IMR-90 (cell line): Measurements from ENCODE around the gene ARHGDIA. TPM values are rescaled to one million over a fixed set of nuclear protein-coding genes. Genes with fewer than 3 reads are reported as not detected.

Source experiments
- ATAC-seq: fragments of 200-7000 bp; cut with Tn5 transposase; 2 replicates; pipeline ENCODE4 v1.9.1; 2020; ENCODE audit warnings: low read depth, mild to moderate bottlenecking, moderate library complexity
- BruUV-seq: library from RNA; stranded (reverse); fragments of 400-500 nt; replicated peaks from 2 replicates; lab custom pipeline; 2021; lab: Mats Ljungman, UMichigan
- CTCF ChIA-PET: fragments of 300-600 bp; formaldehyde crosslinking; extraction: SDS; loops from one replicate; lab custom pipeline; 2021; ENCODE audit warnings: antibody characterized with exemption; lab: Yijun Ruan, JAX
- POLR2A ChIA-PET: fragments of 300-600 bp; sonication (Branson Sonifier 250); formaldehyde crosslinking; loops from one replicate; lab custom pipeline; 2022; ENCODE audit warnings: antibody characterized with exemption; ENCODE audit not compliant: unreplicated experiment; lab: Charles Lee
- DNase-seq: peaks from one replicate; pipeline ENCODE4 v3.0.0; 2013
- H2AFZ ChIP-seq: replicated peaks from 2 replicates; pipeline ENCODE3; 2013; ENCODE audit warnings: low read length, mild to moderate bottlenecking; ENCODE audit not compliant: poor library complexity
- H2AK5ac ChIP-seq: 2 replicates; pipeline ENCODE4 v1.6.1; 2013; ENCODE audit warnings: low read depth, low read length, inconsistent platforms
- H2AK9ac ChIP-seq: replicated peaks from 2 replicates; pipeline ENCODE3; 2013; ENCODE audit warnings: mild to moderate bottlenecking, low read depth, low read length, moderate library complexity; ENCODE audit not compliant: poor library complexity
- H2BK120ac ChIP-seq: 2 replicates; pipeline ENCODE4 v1.6.1; 2013; ENCODE audit warnings: low read depth, low read length, inconsistent platforms
- H2BK15ac ChIP-seq: 3 replicates; pipeline ENCODE4 v1.6.1; 2013; ENCODE audit warnings: low read depth, low read length, inconsistent platforms
- H2BK20ac ChIP-seq: 2 replicates; pipeline ENCODE4 v1.6.1; 2013; ENCODE audit warnings: low read depth, mild to moderate bottlenecking, inconsistent platforms, low read length, moderate library complexity
- H2BK5ac ChIP-seq: 2 replicates; pipeline ENCODE4 v1.6.1; 2013; ENCODE audit warnings: mild to moderate bottlenecking, low read depth, low read length, inconsistent platforms; ENCODE audit not compliant: poor library complexity, severe bottlenecking
- H3K14ac ChIP-seq: replicated peaks from 2 replicates; pipeline ENCODE4 v1.6.1; 2013; ENCODE audit warnings: low read depth, low read length, inconsistent platforms
- H3K18ac ChIP-seq: 2 replicates; pipeline ENCODE4 v1.6.1; 2013; ENCODE audit warnings: low read depth, low read length, control low read depth
- H3K23ac ChIP-seq: 2 replicates; pipeline ENCODE4 v1.6.1; 2013; ENCODE audit warnings: low read depth, low read length, inconsistent platforms
- H3K27ac ChIP-seq: 2 replicates; pipeline ENCODE4 v1.5.1; 2013; ENCODE audit warnings: mild to moderate bottlenecking, control low read depth, low read length; ENCODE audit not compliant: insufficient read depth
- H3K27me3 ChIP-seq: 2 replicates; pipeline ENCODE4 v1.6.1; 2013; ENCODE audit warnings: low read length; ENCODE audit not compliant: control insufficient read depth, insufficient read depth
- H3K36me3 ChIP-seq: 2 replicates; pipeline ENCODE4 v1.6.1; 2013; ENCODE audit warnings: low read length, mixed read lengths; ENCODE audit not compliant: control insufficient read depth, insufficient read depth
- H3K4ac ChIP-seq: 2 replicates; pipeline ENCODE4 v1.6.1; 2013; ENCODE audit warnings: low read depth, low read length, inconsistent platforms
- H3K4me1 ChIP-seq: 2 replicates; pipeline ENCODE4 v1.6.1; 2013; ENCODE audit warnings: low read length, mixed read lengths; ENCODE audit not compliant: control insufficient read depth, insufficient read depth
- H3K4me2 ChIP-seq: 2 replicates; pipeline ENCODE4 v1.6.1; 2013; ENCODE audit warnings: low read depth, mild to moderate bottlenecking, control low read depth, low read length, moderate library complexity
- H3K4me3 ChIP-seq: 2 replicates; pipeline ENCODE4 v1.5.1; 2013; ENCODE audit warnings: low read depth, mild to moderate bottlenecking, control low read depth, low read length, moderate library complexity; ENCODE audit not compliant: insufficient read depth
- H3K56ac ChIP-seq: 2 replicates; pipeline ENCODE4 v1.6.1; 2013; ENCODE audit warnings: low read length, inconsistent platforms; ENCODE audit not compliant: insufficient read depth; ENCODE audit errors: extremely low read depth
- H3K79me1 ChIP-seq, 2 experiments: 2 replicates each; pipeline ENCODE4 v1.6.1; 2013; ENCODE audit warnings: low read length in 2 of 2, inconsistent platforms in 1 of 2, low read depth in 1 of 2
- H3K9ac ChIP-seq: 2 replicates; pipeline ENCODE4 v1.6.1; 2013; ENCODE audit warnings: low read depth, low read length, control low read depth
- H3K9me1 ChIP-seq: 2 replicates; pipeline ENCODE4 v1.6.1; 2013; ENCODE audit warnings: low read length, inconsistent platforms; ENCODE audit not compliant: insufficient read depth
- H3K9me3 ChIP-seq: 2 replicates; pipeline ENCODE4 v1.6.1; 2013; ENCODE audit warnings: low read length; ENCODE audit not compliant: control insufficient read depth, insufficient read depth
- H4K20me1 ChIP-seq: 2 replicates; pipeline ENCODE4 v1.6.1; 2013; ENCODE audit warnings: low read length, inconsistent platforms; ENCODE audit not compliant: insufficient read depth
- H4K5ac ChIP-seq: 2 replicates; pipeline ENCODE4 v1.6.1; 2013; ENCODE audit warnings: mild to moderate bottlenecking, low read depth, low read length, control low read depth
- H4K8ac ChIP-seq, 2 experiments: 2 replicates each; pipeline ENCODE4 v1.6.1; 2013; ENCODE audit warnings: low read depth in 2 of 2, low read length in 2 of 2, control low read depth in 1 of 2, inconsistent platforms in 1 of 2
- H4K91ac ChIP-seq: 2 replicates; pipeline ENCODE4 v1.6.1; 2013; ENCODE audit warnings: low read depth, low read length, inconsistent platforms; ENCODE audit not compliant: insufficient read depth
- BHLHE40 ChIP-seq: fragments of 150-350 bp; IDR thresholded peaks from 2 replicates; pipeline ENCODE4 v1.6.1; 2016; ENCODE audit warnings: mild to moderate bottlenecking, low read depth, low read length
- CEBPB ChIP-seq: IDR thresholded peaks from 2 replicates; pipeline ENCODE4 v1.6.1; 2012; ENCODE audit warnings: low read depth, low read length, improper control_type of control experiment
- CHD1 ChIP-seq: IDR thresholded peaks from 2 replicates; pipeline ENCODE4 v1.6.1; 2012; ENCODE audit warnings: low read depth, low read length, improper control_type of control experiment
- CTCF ChIP-seq: conservative IDR thresholded peaks from 2 replicates; pipeline ENCODE4 v1.5.1; 2012; ENCODE audit warnings: mild to moderate bottlenecking, low read depth, low read length, improper control_type of control experiment
- FOS ChIP-seq: fragments of 150-350 bp; IDR thresholded peaks from 2 replicates; pipeline ENCODE4 v1.6.1; 2016; ENCODE audit warnings: low read depth, low read length
- MAZ ChIP-seq: IDR thresholded peaks from 2 replicates; pipeline ENCODE4 v1.6.1; 2012; ENCODE audit warnings: low read depth, mild to moderate bottlenecking, low read length, improper control_type of control experiment, moderate library complexity, borderline replicate concordance
- MXI1 ChIP-seq: IDR thresholded peaks from 2 replicates; pipeline ENCODE4 v1.6.1; 2012; ENCODE audit warnings: low read depth, mild to moderate bottlenecking, low read length, moderate library complexity, borderline replicate concordance
- NFE2L2 ChIP-seq: fragments of 150-350 bp; IDR thresholded peaks from 2 replicates; pipeline ENCODE4 v1.6.1; 2016; ENCODE audit warnings: low read depth, mild to moderate bottlenecking, low read length
- POLR2A ChIP-seq: IDR thresholded peaks from 2 replicates; pipeline ENCODE4 v1.6.1; 2012; ENCODE audit warnings: mild to moderate bottlenecking, low read depth, low read length
- RAD21 ChIP-seq: IDR thresholded peaks from 2 replicates; pipeline ENCODE4 v1.6.1; 2012; ENCODE audit warnings: low read length, improper control_type of control experiment
- RCOR1 ChIP-seq: IDR thresholded peaks from 2 replicates; pipeline ENCODE4 v1.6.1; 2012; ENCODE audit warnings: mild to moderate bottlenecking, low read length, improper control_type of control experiment; ENCODE audit not compliant: insufficient replicate concordance
- SMC3 ChIP-seq: fragments of 150-350 bp; IDR thresholded peaks from 2 replicates; pipeline ENCODE4 v1.6.1; 2016; ENCODE audit warnings: low read depth, mild to moderate bottlenecking, antibody characterized with exemption, low read length, moderate library complexity
- WGBS, 2 experiments: methylation state at CpG; one replicate each; pipeline versions ENCODE4 v1.1.5 to v1.1.7; 2013; ENCODE audit warnings: missing lambda C conversion rate in 2 of 2; ENCODE audit not compliant: insufficient read length in 1 of 2; ENCODE audit errors: extremely low coverage in 2 of 2; 5-methylcytosine and 5-hydroxymethylcytosine counted together
- dilution Hi-C: fragments of 300-500 bp; cut with HindIII; formaldehyde crosslinking; loops from one replicate; pipeline ENCODE4 v1.14.3; 2018; ENCODE audit warnings: low sequenced_read_pairs; ENCODE audit not compliant: unreplicated experiment
- in situ Hi-C: fragments of 300-500 bp; cut with MboI; formaldehyde crosslinking; loops from 3 replicates; pipeline ENCODE4 v1.14.3; 2019; ENCODE audit warnings: low sequenced_read_pairs, inconsistent platforms, mixed read lengths
- intact Hi-C: fragments of 100-400 bp; cut with micrococcal nuclease; formaldehyde crosslinking; loops from 2 replicates; pipeline ENCODE4 v1.10.0; 2022
- polyA plus RNA-seq, 3 experiments: library from polyadenylated mRNA; depleted of rRNA; stranded (reverse); fragments of >200 nt; gene quantifications; 2 replicates each; pipeline ENCODE4 v1.2.3, GENCODE V29; 2012; ENCODE audit warnings: low replicate concordance in 1 of 3
- total RNA-seq: library from RNA; depleted of rRNA; stranded (reverse); fragments of >200 nt; gene quantifications from 2 replicates; pipeline ENCODE4 v1.2.3, GENCODE V29; 2012
- TF ChIP-seq, protein P1 (sequence below): fragments of 150-350 bp; IDR thresholded peaks from 2 replicates; pipeline ENCODE4 v1.6.1; 2016; ENCODE audit warnings: low read depth, mild to moderate bottlenecking, low read length, moderate library complexity, borderline replicate concordance
- TF ChIP-seq, protein P2 (sequence below): fragments of 150-350 bp; IDR thresholded peaks from 2 replicates; pipeline ENCODE4 v1.6.1; 2017; ENCODE audit warnings: mild to moderate bottlenecking, antibody characterized with exemption, low read length, low read depth

Gene ARHGDIA
- total and polyA plus RNA-seq, 2 of the 4 experiments (the other 2 are of a cell fraction): 62.7 to 362 TPM

- no CpG with 5 or more reads among the region's 13 CpGs for WGBS, 2 experiments
- no peak overlapping the region for H2BK15ac ChIP-seq
- CTCF ChIA-PET: no interaction called here
- H3K27ac ChIP-seq: no peak overlapping the region
- H2BK5ac ChIP-seq: no peak overlapping the region
- TF ChIP-seq, protein P1, sequence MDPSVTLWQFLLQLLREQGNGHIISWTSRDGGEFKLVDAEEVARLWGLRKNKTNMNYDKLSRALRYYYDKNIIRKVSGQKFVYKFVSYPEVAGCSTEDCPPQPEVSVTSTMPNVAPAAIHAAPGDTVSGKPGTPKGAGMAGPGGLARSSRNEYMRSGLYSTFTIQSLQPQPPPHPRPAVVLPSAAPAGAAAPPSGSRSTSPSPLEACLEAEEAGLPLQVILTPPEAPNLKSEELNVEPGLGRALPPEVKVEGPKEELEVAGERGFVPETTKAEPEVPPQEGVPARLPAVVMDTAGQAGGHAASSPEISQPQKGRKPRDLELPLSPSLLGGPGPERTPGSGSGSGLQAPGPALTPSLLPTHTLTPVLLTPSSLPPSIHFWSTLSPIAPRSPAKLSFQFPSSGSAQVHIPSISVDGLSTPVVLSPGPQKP: no peak
- TF ChIP-seq CEBPB (no peak), RAD21 (no peak), MAZ (no peak), MXI1 (no peak), BHLHE40 (no peak), CHD1 (no peak), NFE2L2 (no peak), CTCF (no peak), RCOR1 (no peak), FOS (no peak), POLR2A (no peak), SMC3 (no peak)
- TF ChIP-seq, protein P2, sequence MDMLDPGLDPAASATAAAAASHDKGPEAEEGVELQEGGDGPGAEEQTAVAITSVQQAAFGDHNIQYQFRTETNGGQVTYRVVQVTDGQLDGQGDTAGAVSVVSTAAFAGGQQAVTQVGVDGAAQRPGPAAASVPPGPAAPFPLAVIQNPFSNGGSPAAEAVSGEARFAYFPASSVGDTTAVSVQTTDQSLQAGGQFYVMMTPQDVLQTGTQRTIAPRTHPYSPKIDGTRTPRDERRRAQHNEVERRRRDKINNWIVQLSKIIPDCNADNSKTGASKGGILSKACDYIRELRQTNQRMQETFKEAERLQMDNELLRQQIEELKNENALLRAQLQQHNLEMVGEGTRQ: no peak
- H3K18ac ChIP-seq: no peak overlapping the region
- H2BK120ac ChIP-seq: no peak overlapping the region
- no peak overlapping the region for H2AFZ ChIP-seq
- H2AK9ac ChIP-seq: no peak overlapping the region
- peaks cover 14% of the 10 kb centered on the region for H3K36me3 ChIP-seq
- 0 out of 4 replicates have a peak, but pooled peaks cover 0 to 3% of the 10 kb centered on the region in 2 experiments for H3K79me1 ChIP-seq
- no peak overlapping the region for H2BK20ac ChIP-seq
- 0 out of 2 replicates have a peak, but pooled peaks cover 2% of the 10 kb centered on the region for H3K27me3 ChIP-seq
- peaks cover 10% of the 10 kb centered on the region; the same call in 1 of the 2 replicates for H3K9me1 ChIP-seq
- dilution Hi-C loops: no loop called here
- POLR2A ChIA-PET: no interaction called here
- no peaks in the 10 kb centered on the region for H3K9me3 ChIP-seq
- H3K14ac ChIP-seq: no peak overlapping the region
- peaks cover 9% of the 10 kb centered on the region; the same call in 1 of the 2 replicates for H3K4me1 ChIP-seq
- peaks cover 13% of the 10 kb centered on the region for H4K20me1 ChIP-seq
- in situ Hi-C loops: no loop called here
- H3K4me2 ChIP-seq: no peak overlapping the region
- no peak overlapping the region for H2AK5ac ChIP-seq
- no peak overlapping the region for H3K4me3 ChIP-seq
- no peak overlapping the region for H3K56ac ChIP-seq
- no peak overlapping the region for H4K91ac ChIP-seq
- DNase-seq (no peak), ATAC-seq (no peak)
- intact Hi-C loops: no loop called here
- no peak overlapping the region for H3K23ac ChIP-seq
- H4K8ac ChIP-seq: no peak overlapping the region
- no peak overlapping the region for H3K9ac ChIP-seq
- no TSS peak for BruUV-seq
- no peak overlapping the region for H3K4ac ChIP-seq
- no peak overlapping the region for H4K5ac ChIP-seq
Observed at GRCh38 chr17:81819708-81820107, 51.4 kb downstream of the ARHGDIA start.
